Ectodermal cell (in vitro differentiated cells): Measurements from ENCODE around the gene HOXB6.

ENCODE experiments used
- H3K27ac ChIP-seq: 2 replicates; pipeline ENCODE4 v1.7.0; 2013; ENCODE audit warnings: mild to moderate bottlenecking, low read depth, low read length; ENCODE audit not compliant: insufficient read depth, poor library complexity, severe bottlenecking
- H3K27me3 ChIP-seq: 2 replicates; pipeline ENCODE4 v1.7.0; 2013; ENCODE audit warnings: mild to moderate bottlenecking, low read length; ENCODE audit not compliant: insufficient read depth, control insufficient read depth, poor library complexity, severe bottlenecking
- H3K36me3 ChIP-seq: one replicate; pipeline ENCODE4 v1.7.0; 2013; ENCODE audit warnings: low read length; ENCODE audit not compliant: control insufficient read depth, insufficient read depth
- H3K4me1 ChIP-seq: one replicate; pipeline ENCODE4 v1.7.0; 2013; ENCODE audit warnings: low read length; ENCODE audit not compliant: control insufficient read depth, insufficient read depth
- H3K4me3 ChIP-seq: 2 replicates; pipeline ENCODE4 v1.7.0; 2013; ENCODE audit warnings: low read depth, low read length, control low read depth; ENCODE audit not compliant: insufficient read depth
- H3K9me3 ChIP-seq: 2 replicates; pipeline ENCODE4 v1.7.0; 2013; ENCODE audit warnings: mild to moderate bottlenecking, low read length, moderate library complexity; ENCODE audit not compliant: control insufficient read depth
- WGBS, 2 experiments: methylation state at CpG; one replicate each; pipeline ENCODE4 v1.1.7; 2013; ENCODE audit warnings: missing lambda C conversion rate in 2 of 2; 5-methylcytosine and 5-hydroxymethylcytosine counted together

Gene HOXB6

GRCh38 chr17:48586355-48587258 is 18.2 kb downstream of the HOXB6 start:
- H3K4me3 ChIP-seq, result no peak overlapping the region
- H3K36me3 ChIP-seq, result no peaks in the 10 kb centered on the region
- no peaks in the 10 kb centered on the region for H3K4me1 ChIP-seq
- WGBS, 2 experiments, result 2 to 7% methylated on average over 23 to 30 of the region's 34 CpGs
- H3K27ac ChIP-seq, result no peak overlapping the region
- H3K9me3 ChIP-seq, result no peaks in the 10 kb centered on the region
- H3K27me3 ChIP-seq, result peaks cover 100% of the 10 kb centered on the region

- Histone ChIP-seq H3K36me3 (no peaks in the 10 kb centered on the region), H3K27ac (no peak overlapping the region), H3K4me1 (no peaks in the 10 kb centered on the region), H3K27me3 (peaks cover 100% of the 10 kb centered on the region), H3K9me3 (no peaks in the 10 kb centered on the region), H3K4me3 (no peak overlapping the region)
- WGBS, 2 experiments, result 20 to 22% methylated on average over 2 of the region's 2 CpGs
Measured at GRCh38 chr17:48584223-48584741, 20.5 kb downstream of the HOXB6 start.

- Histone ChIP-seq H3K4me3 (no peak overlapping the region), H3K27ac (no peak overlapping the region), H3K4me1 (no peaks in the 10 kb centered on the region), H3K9me3 (no peaks in the 10 kb centered on the region), H3K27me3 (peaks cover 100% of the 10 kb centered on the region), H3K36me3 (no peaks in the 10 kb centered on the region)
- 25 to 58% methylated on average over 2 to 3 of the region's 3 CpGs for WGBS, 2 experiments
Measured at GRCh38 chr17:48583708-48584222, 21.0 kb downstream of the HOXB6 start.

GRCh38 chr17:48582750-48583069 is 22.1 kb downstream of the HOXB6 start:
- Histone ChIP-seq H3K36me3 (no peaks in the 10 kb centered on the region), H3K27ac (no peak overlapping the region), H3K9me3 (no peaks in the 10 kb centered on the region), H3K4me3 (no peak overlapping the region), H3K4me1 (no peaks in the 10 kb centered on the region), H3K27me3 (peaks cover 100% of the 10 kb centered on the region)
- 20% methylated on average over 7 of the region's 7 CpGs for WGBS, 2 experiments

GRCh38 chr17:48579760-48580554 is 24.8 kb downstream of the HOXB6 start:
- Histone ChIP-seq H3K4me3 (no peak overlapping the region), H3K9me3 (no peaks in the 10 kb centered on the region), H3K27me3 (peaks cover 100% of the 10 kb centered on the region), H3K36me3 (no peaks in the 10 kb centered on the region), H3K4me1 (no peaks in the 10 kb centered on the region), H3K27ac (no peak overlapping the region)
- WGBS, 2 experiments, result 6 to 8% methylated on average over 24 of the region's 26 CpGs

- no peaks in the 10 kb centered on the region for H3K4me1 ChIP-seq
- H3K27me3 ChIP-seq, result peaks cover 100% of the 10 kb centered on the region
- H3K27ac ChIP-seq, result no peak overlapping the region
- no peak overlapping the region for H3K4me3 ChIP-seq
- H3K36me3 ChIP-seq, result no peaks in the 10 kb centered on the region
- no peaks in the 10 kb centered on the region for H3K9me3 ChIP-seq
- WGBS, 2 experiments, result 5 to 6% methylated on average over 3 to 6 of the region's 7 CpGs
Measured at GRCh38 chr17:48579471-48579759, 25.4 kb downstream of the HOXB6 start.

- Histone ChIP-seq H3K27me3 (peaks cover 100% of the 10 kb centered on the region), H3K4me3 (no peak overlapping the region), H3K27ac (no peak overlapping the region), H3K36me3 (no peaks in the 10 kb centered on the region), H3K9me3 (no peaks in the 10 kb centered on the region), H3K4me1 (no peaks in the 10 kb centered on the region)
- 3 to 4% methylated on average over 43 of the region's 43 CpGs for WGBS, 2 experiments
Measured at GRCh38 chr17:48578616-48579470, 25.9 kb downstream of the HOXB6 start.

GRCh38 chr17:48577946-48578615 is 26.7 kb downstream of the HOXB6 start, which contains the start of gene HOXB4:
Gene HOXB4, minus strand, starts transcription at chr17:48578350. Its CDS starts 31 bp downstream, at chr17:48578319.
- no peak within 1 kb of the TSS for H3K27ac ChIP-seq
- WGBS, 2 experiments, result 1% methylated on average over 58 of the region's 58 CpGs
- peaks cover 100% of the 10 kb centered on the region for H3K27me3 ChIP-seq
- H3K9me3 ChIP-seq, result no peaks in the 10 kb centered on the region
- no peaks in the 10 kb centered on the region for H3K36me3 ChIP-seq
- H3K4me1 ChIP-seq, result no peaks in the 10 kb centered on the region
- H3K4me3 ChIP-seq, result no peak within 1 kb of the TSS

- H3K4me1 ChIP-seq, result no peaks in the 10 kb centered on the region
- H3K4me3 ChIP-seq, result no peak overlapping the region
- H3K27me3 ChIP-seq, result peaks cover 100% of the 10 kb centered on the region
- H3K27ac ChIP-seq, result no peak overlapping the region
- no peaks in the 10 kb centered on the region for H3K36me3 ChIP-seq
- H3K9me3 ChIP-seq, result no peaks in the 10 kb centered on the region
- WGBS, 2 experiments, result 3% methylated on average over 19 of the region's 19 CpGs
Measured at GRCh38 chr17:48577330-48577945, 27.3 kb downstream of the HOXB6 start.
